ENCODE measurements around the gene SPIC.
"Not testable (repeated sequence)": the region's sequence is repeated elsewhere in the genome, so short reads cannot be mapped to it uniquely, and the experiment has no call there.

DNA sequence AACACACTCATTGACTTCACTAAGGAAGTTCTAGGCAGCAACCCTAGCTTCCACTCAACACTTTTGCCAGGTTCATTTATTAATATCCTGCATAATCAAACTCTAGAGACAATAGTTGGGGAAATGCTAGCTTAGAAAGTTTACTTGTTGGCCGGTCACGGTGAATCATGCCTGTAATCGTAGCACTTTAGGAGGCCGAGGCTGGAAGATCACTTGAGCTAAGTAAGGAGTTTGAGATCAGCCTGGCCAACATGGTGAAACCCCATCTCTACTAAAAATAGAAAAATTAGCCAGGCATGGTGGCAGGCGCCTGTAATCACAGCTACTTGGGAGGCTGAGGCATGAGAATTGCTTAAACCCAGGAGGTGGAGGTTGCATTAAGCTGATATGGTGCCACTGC, 3.3 kb upstream of the SPIC start:
- TF ChIP-seq ZNF441 (CRISPR knock-in tag; IDR thresholded peaks at IDR 0.05; ENCODE audit: borderline replicate concordance); SIX4 (CRISPR knock-in tag; IDR thresholded peaks at IDR 0.05); FOXA1 (IDR thresholded peaks at IDR 0.05); FOXA1 (CRISPR knock-in tag; IDR thresholded peaks at IDR 0.05); TAF1 (CRISPR knock-in tag; IDR thresholded peaks at IDR 0.05); CBX5 (CRISPR knock-in tag; IDR thresholded peaks at IDR 0.05; ENCODE audit: borderline replicate concordance); NR3C1 (CRISPR knock-in tag; IDR thresholded peaks at IDR 0.05); ZNF570 (CRISPR knock-in tag; IDR thresholded peaks at IDR 0.05; ENCODE audit: borderline replicate concordance): not testable (repeated sequence)
- TF ChIP-seq, protein P1, sequence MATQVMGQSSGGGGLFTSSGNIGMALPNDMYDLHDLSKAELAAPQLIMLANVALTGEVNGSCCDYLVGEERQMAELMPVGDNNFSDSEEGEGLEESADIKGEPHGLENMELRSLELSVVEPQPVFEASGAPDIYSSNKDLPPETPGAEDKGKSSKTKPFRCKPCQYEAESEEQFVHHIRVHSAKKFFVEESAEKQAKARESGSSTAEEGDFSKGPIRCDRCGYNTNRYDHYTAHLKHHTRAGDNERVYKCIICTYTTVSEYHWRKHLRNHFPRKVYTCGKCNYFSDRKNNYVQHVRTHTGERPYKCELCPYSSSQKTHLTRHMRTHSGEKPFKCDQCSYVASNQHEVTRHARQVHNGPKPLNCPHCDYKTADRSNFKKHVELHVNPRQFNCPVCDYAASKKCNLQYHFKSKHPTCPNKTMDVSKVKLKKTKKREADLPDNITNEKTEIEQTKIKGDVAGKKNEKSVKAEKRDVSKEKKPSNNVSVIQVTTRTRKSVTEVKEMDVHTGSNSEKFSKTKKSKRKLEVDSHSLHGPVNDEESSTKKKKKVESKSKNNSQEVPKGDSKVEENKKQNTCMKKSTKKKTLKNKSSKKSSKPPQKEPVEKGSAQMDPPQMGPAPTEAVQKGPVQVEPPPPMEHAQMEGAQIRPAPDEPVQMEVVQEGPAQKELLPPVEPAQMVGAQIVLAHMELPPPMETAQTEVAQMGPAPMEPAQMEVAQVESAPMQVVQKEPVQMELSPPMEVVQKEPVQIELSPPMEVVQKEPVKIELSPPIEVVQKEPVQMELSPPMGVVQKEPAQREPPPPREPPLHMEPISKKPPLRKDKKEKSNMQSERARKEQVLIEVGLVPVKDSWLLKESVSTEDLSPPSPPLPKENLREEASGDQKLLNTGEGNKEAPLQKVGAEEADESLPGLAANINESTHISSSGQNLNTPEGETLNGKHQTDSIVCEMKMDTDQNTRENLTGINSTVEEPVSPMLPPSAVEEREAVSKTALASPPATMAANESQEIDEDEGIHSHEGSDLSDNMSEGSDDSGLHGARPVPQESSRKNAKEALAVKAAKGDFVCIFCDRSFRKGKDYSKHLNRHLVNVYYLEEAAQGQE (IDR thresholded peaks at IDR 0.05; ENCODE audit: borderline replicate concordance in 1 of 2, low read depth in 1 of 2, low read length in 2 of 2), result not testable (repeated sequence)
- TF ChIP-seq, protein P2, sequence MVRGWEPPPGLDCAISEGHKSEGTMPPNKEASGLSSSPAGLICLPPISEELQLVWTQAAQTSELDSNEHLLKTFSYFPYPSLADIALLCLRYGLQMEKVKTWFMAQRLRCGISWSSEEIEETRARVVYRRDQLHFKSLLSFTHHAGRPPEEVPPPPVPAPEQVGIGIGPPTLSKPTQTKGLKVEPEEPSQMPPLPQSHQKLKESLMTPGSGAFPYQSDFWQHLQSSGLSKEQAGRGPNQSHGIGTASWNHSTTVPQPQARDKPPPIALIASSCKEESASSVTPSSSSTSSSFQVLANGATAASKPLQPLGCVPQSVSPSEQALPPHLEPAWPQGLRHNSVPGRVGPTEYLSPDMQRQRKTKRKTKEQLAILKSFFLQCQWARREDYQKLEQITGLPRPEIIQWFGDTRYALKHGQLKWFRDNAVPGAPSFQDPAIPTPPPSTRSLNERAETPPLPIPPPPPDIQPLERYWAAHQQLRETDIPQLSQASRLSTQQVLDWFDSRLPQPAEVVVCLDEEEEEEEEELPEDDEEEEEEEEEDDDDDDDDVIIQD (CRISPR knock-in tag; IDR thresholded peaks at IDR 0.05; ENCODE audit: low read depth), result not testable (repeated sequence)
- TF ChIP-seq, protein P3, sequence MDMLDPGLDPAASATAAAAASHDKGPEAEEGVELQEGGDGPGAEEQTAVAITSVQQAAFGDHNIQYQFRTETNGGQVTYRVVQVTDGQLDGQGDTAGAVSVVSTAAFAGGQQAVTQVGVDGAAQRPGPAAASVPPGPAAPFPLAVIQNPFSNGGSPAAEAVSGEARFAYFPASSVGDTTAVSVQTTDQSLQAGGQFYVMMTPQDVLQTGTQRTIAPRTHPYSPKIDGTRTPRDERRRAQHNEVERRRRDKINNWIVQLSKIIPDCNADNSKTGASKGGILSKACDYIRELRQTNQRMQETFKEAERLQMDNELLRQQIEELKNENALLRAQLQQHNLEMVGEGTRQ (IDR thresholded peaks at IDR 0.05; ENCODE audit: low read depth, low read length), result not testable (repeated sequence)
- TF ChIP-seq, protein P3 (CRISPR knock-in tag; IDR thresholded peaks at IDR 0.05; ENCODE audit: borderline replicate concordance), result not testable (repeated sequence)

Data from HepG2 (cell line).